Mesenchymal stem cell (in vitro differentiated cells and primary cell): ENCODE measurements around the gene ST6GALNAC3.
"Not testable (repeated sequence)": the region's sequence is repeated elsewhere in the genome, so short reads cannot be mapped to it uniquely, and the experiment has no call there.

Source experiments
- DNase-seq: peaks from one replicate; pipeline ENCODE4 v3.0.0-alpha.2; 2013
- H2AFZ ChIP-seq: one replicate; pipeline ENCODE4 v1.6.1; 2013; ENCODE audit warnings: low read depth, mild to moderate bottlenecking, control low read depth, inconsistent platforms, low read length, moderate library complexity
- H2AK5ac ChIP-seq: 2 replicates; pipeline ENCODE4 v1.6.1; 2013; ENCODE audit warnings: low read length, moderate library complexity, mild to moderate bottlenecking, inconsistent platforms; ENCODE audit not compliant: severe bottlenecking
- H2BK120ac ChIP-seq: one replicate; pipeline ENCODE4 v1.6.1; 2013; ENCODE audit warnings: low read depth, mild to moderate bottlenecking, inconsistent platforms, low read length, moderate library complexity
- H2BK12ac ChIP-seq, 2 experiments: one replicate each; pipeline ENCODE4 v1.6.1; 2013; ENCODE audit warnings: inconsistent platforms in 2 of 2, low read length in 2 of 2, mild to moderate bottlenecking in 2 of 2, moderate library complexity in 2 of 2, control low read depth in 1 of 2
- H2BK15ac ChIP-seq: one replicate; pipeline ENCODE4 v1.6.1; 2013; ENCODE audit warnings: mild to moderate bottlenecking, low read depth, inconsistent platforms; ENCODE audit not compliant: poor library complexity, severe bottlenecking
- H2BK5ac ChIP-seq: 2 replicates; pipeline ENCODE4 v1.6.1; 2013; ENCODE audit warnings: low read depth, mild to moderate bottlenecking, low read length, control low read depth, inconsistent platforms; ENCODE audit not compliant: poor library complexity, severe bottlenecking
- H3K14ac ChIP-seq, 2 experiments: one replicate each; pipeline ENCODE4 v1.6.1; 2013; ENCODE audit warnings: inconsistent platforms in 2 of 2, low read length in 2 of 2, control low read depth in 1 of 2, mild to moderate bottlenecking in 1 of 2, moderate library complexity in 1 of 2
- H3K18ac ChIP-seq, 2 experiments: one replicate each; pipeline ENCODE4 v1.6.1; 2013; ENCODE audit warnings: inconsistent platforms in 2 of 2, low read length in 2 of 2, control low read depth in 1 of 2, low read depth in 1 of 2, mild to moderate bottlenecking in 1 of 2
- H3K23ac ChIP-seq, 2 experiments: one replicate each; pipeline ENCODE4 v1.6.1; 2013; ENCODE audit warnings: inconsistent platforms in 2 of 2, low read length in 2 of 2, mild to moderate bottlenecking in 2 of 2, moderate library complexity in 2 of 2, control low read depth in 1 of 2
- H3K27ac ChIP-seq: 2 replicates; pipeline ENCODE4 v1.5.1; 2013; ENCODE audit warnings: mild to moderate bottlenecking, moderate library complexity, low read length, control low read depth, inconsistent platforms; ENCODE audit not compliant: poor library complexity, severe bottlenecking
- H3K27me3 ChIP-seq, 2 experiments: 2 replicates each; pipeline versions ENCODE4 v1.6.1 to v1.7.0; 2013; ENCODE audit warnings: low read length in 2 of 2, mild to moderate bottlenecking in 2 of 2, moderate library complexity in 2 of 2, control low read depth in 1 of 2, inconsistent platforms in 1 of 2; ENCODE audit not compliant: control insufficient read depth in 1 of 2, insufficient read depth in 1 of 2
- H3K36me3 ChIP-seq, 2 experiments: 2 replicates each; pipeline versions ENCODE4 v1.6.1 to v1.7.0; 2013; ENCODE audit warnings: low read length in 2 of 2, control low read depth in 1 of 2, inconsistent platforms in 1 of 2, low read depth in 1 of 2, mild to moderate bottlenecking in 1 of 2; ENCODE audit not compliant: insufficient read depth in 2 of 2, control insufficient read depth in 1 of 2
- H3K4ac ChIP-seq, 2 experiments: one replicate each; pipeline ENCODE4 v1.6.1; 2013; ENCODE audit warnings: inconsistent platforms in 2 of 2, low read length in 2 of 2, mild to moderate bottlenecking in 2 of 2, moderate library complexity in 2 of 2, control low read depth in 1 of 2, low read depth in 1 of 2
- H3K4me1 ChIP-seq: 2 replicates; pipeline ENCODE4 v1.6.1; 2013; ENCODE audit warnings: low read depth, low read length, control low read depth; ENCODE audit not compliant: control insufficient read depth, insufficient read depth
- H3K4me2 ChIP-seq: 2 replicates; pipeline ENCODE4 v1.6.1; 2013; ENCODE audit warnings: low read length, mild to moderate bottlenecking, inconsistent platforms; ENCODE audit not compliant: poor library complexity, severe bottlenecking
- H3K4me3 ChIP-seq, 2 experiments: 2 replicates each; pipeline versions ENCODE4 v1.5.1 to v1.7.0; 2013; ENCODE audit warnings: low read length in 2 of 2, mild to moderate bottlenecking in 2 of 2, control low read depth in 1 of 2, low read depth in 1 of 2; ENCODE audit not compliant: insufficient read depth in 1 of 2
- H3K79me1 ChIP-seq: replicated peaks from 2 replicates; pipeline ENCODE4 v1.6.1; 2013; ENCODE audit warnings: mild to moderate bottlenecking, control low read depth, low read length, inconsistent platforms; ENCODE audit not compliant: poor library complexity, severe bottlenecking
- H3K9ac ChIP-seq: 2 replicates; pipeline ENCODE4 v1.7.0; 2013; ENCODE audit warnings: mild to moderate bottlenecking, low read length, moderate library complexity
- H3K9me3 ChIP-seq: 2 replicates; pipeline ENCODE4 v1.7.0; 2013; ENCODE audit warnings: mild to moderate bottlenecking, low read length; ENCODE audit not compliant: control insufficient read depth
- H4K8ac ChIP-seq: one replicate; pipeline ENCODE4 v1.6.1; 2013; ENCODE audit warnings: inconsistent platforms, mild to moderate bottlenecking, low read length, moderate library complexity
- H4K91ac ChIP-seq: one replicate; pipeline ENCODE4 v1.6.1; 2013; ENCODE audit warnings: mild to moderate bottlenecking, low read length, inconsistent platforms
- WGBS: methylation state at CpG from one replicate; pipeline ENCODE4 v1.1.7; 2013; ENCODE audit warnings: mixed read lengths; 5-methylcytosine and 5-hydroxymethylcytosine counted together

ST6GALNAC3 gene

GRCh38 chr1:76050073-76050472 lies 24.5 kb upstream of the ST6GALNAC3 start:
- 92% methylated on average over 2 of the region's 3 CpGs for WGBS
- not testable (repeated sequence) for H3K27me3 ChIP-seq

GRCh38 chr1:76053021-76053420 lies 21.5 kb upstream of the ST6GALNAC3 start:
- no peak overlapping the region for H3K4me2 ChIP-seq
- H2BK15ac ChIP-seq, result no peak overlapping the region
- no peak overlapping the region for H2AFZ ChIP-seq
- no peak overlapping the region for H4K91ac ChIP-seq
- H2BK120ac ChIP-seq, result no peak overlapping the region
- H3K4me1 ChIP-seq, result peaks cover 1% of the 10 kb centered on the region
- no peaks in the 10 kb centered on the region for H3K9me3 ChIP-seq
- peak; percentile 37 for DNase-seq
- H3K79me1 ChIP-seq, result no peaks in the 10 kb centered on the region
- no peak overlapping the region for H3K4me3 ChIP-seq
- H3K27ac ChIP-seq, result no peak overlapping the region
- H2BK12ac ChIP-seq, result no peak overlapping the region
- H3K18ac ChIP-seq, result no peak overlapping the region
- no peak overlapping the region for H3K4ac ChIP-seq
- no peak overlapping the region for H3K14ac ChIP-seq
- peaks cover 0 to 5% of the 10 kb centered on the region in 2 experiments for H3K27me3 ChIP-seq
- H4K8ac ChIP-seq, result peak overlapping the region; percentile 63
- H2BK5ac ChIP-seq, result no peak overlapping the region
- no peak overlapping the region for H2AK5ac ChIP-seq
- no peaks in the 10 kb centered on the region for H3K36me3 ChIP-seq
- H3K9ac ChIP-seq, result no peak overlapping the region
- 4% methylated on average over 6 of the region's 6 CpGs for WGBS
- H3K23ac ChIP-seq, result no peak overlapping the region

More at GRCh38 chr1:76050073-76050472, 24.5 kb upstream of the ST6GALNAC3 start:
- H4K91ac ChIP-seq, H3K79me1 ChIP-seq, H3K18ac ChIP-seq, H3K23ac ChIP-seq, H2AFZ ChIP-seq, H3K27ac ChIP-seq, DNase-seq, H2BK12ac ChIP-seq, H2BK15ac ChIP-seq, H3K9me3 ChIP-seq, H3K4ac ChIP-seq, H2BK120ac ChIP-seq, H2BK5ac ChIP-seq, H4K8ac ChIP-seq, H3K4me3 ChIP-seq, H3K4me2 ChIP-seq, H3K4me1 ChIP-seq, H3K14ac ChIP-seq, H3K9ac ChIP-seq, H3K36me3 ChIP-seq, H2AK5ac ChIP-seq: not testable (repeated sequence)

- H2AK5ac ChIP-seq, result no peak overlapping the region
- no peak overlapping the region for H2AFZ ChIP-seq
- peak; percentile 38 for DNase-seq
- no peak overlapping the region for H3K4me3 ChIP-seq
- H3K4me2 ChIP-seq, result no peak overlapping the region
- 41% methylated on average over 2 of the region's 2 CpGs for WGBS
- H3K4ac ChIP-seq, result no peak overlapping the region
- H3K23ac ChIP-seq, result no peak overlapping the region
- no peak overlapping the region for H2BK12ac ChIP-seq
- no peak overlapping the region for H3K27ac ChIP-seq
- no peak overlapping the region for H2BK120ac ChIP-seq
- H2BK5ac ChIP-seq, result no peak overlapping the region
- H3K27me3 ChIP-seq, result peaks cover 0 to 2% of the 10 kb centered on the region in 2 experiments
- no peak overlapping the region for H3K14ac ChIP-seq
- H3K36me3 ChIP-seq, result no peaks in the 10 kb centered on the region
- no peak overlapping the region for H2BK15ac ChIP-seq
- no peak overlapping the region for H3K9ac ChIP-seq
- no peak overlapping the region for H3K18ac ChIP-seq
- no peaks in the 10 kb centered on the region for H3K79me1 ChIP-seq
- H4K91ac ChIP-seq, result no peak overlapping the region
- H4K8ac ChIP-seq, result no peak overlapping the region
- peaks cover 1% of the 10 kb centered on the region for H3K4me1 ChIP-seq
- H3K9me3 ChIP-seq, result no peaks in the 10 kb centered on the region
Measured at GRCh38 chr1:76054359-76054758, 20.2 kb upstream of the ST6GALNAC3 start.

GRCh38 chr1:76055987-76056386 lies 18.6 kb upstream of the ST6GALNAC3 start:
- Histone ChIP-seq H3K18ac (no peak overlapping the region), H2BK5ac (no peak overlapping the region), H2AK5ac (no peak overlapping the region), H3K9me3 (no peaks in the 10 kb centered on the region), H3K27ac (no peak overlapping the region), H4K91ac (no peak overlapping the region), H3K79me1 (no peaks in the 10 kb centered on the region), H3K9ac (no peak overlapping the region), H2BK120ac (no peak overlapping the region), H3K4me1 (peaks cover 1% of the 10 kb centered on the region), H2BK12ac (no peak overlapping the region), H3K4me2 (no peak overlapping the region), H3K4ac (no peak overlapping the region), H3K4me3 (no peak overlapping the region), H3K27me3 (no peaks in the 10 kb centered on the region), H3K14ac (no peak overlapping the region), H2AFZ (no peak overlapping the region), H4K8ac (no peak overlapping the region), H3K23ac (no peak overlapping the region), H3K36me3 (no peaks in the 10 kb centered on the region), H2BK15ac (no peak overlapping the region)
- 86% methylated on average over 4 of the region's 4 CpGs for WGBS
- no peak for DNase-seq
